OCI-LY3 (cell line): ENCODE data around the gene NACA2.

Source experiments
- H2AFZ ChIP-seq: fragments of 200-600, 300-600 bp; shearing (Covaris generic); 2 replicates; pipeline ENCODE4 v1.6.0; 2014; ENCODE audit warnings: antibody characterized with exemption, low read depth, low read length
- H3K27ac ChIP-seq: fragments of 200-600, 300-600 bp; sonication (generic); 2 replicates; pipeline ENCODE4 v1.5.1; 2014; ENCODE audit warnings: mild to moderate bottlenecking, low read length, moderate library complexity, mixed read lengths
- H3K27me3 ChIP-seq: fragments of 200-600, 300-600 bp; sonication (generic); 2 replicates; pipeline ENCODE4 v1.6.1; 2014; ENCODE audit warnings: low read depth, low read length, mixed read lengths
- H3K36me3 ChIP-seq: fragments of 200-600, 300-600 bp; sonication (generic); replicated peaks from 2 replicates; pipeline ENCODE3; 2014; ENCODE audit warnings: low read depth, low read length, mixed read lengths
- H3K4me1 ChIP-seq: fragments of 300-600, 200-600 bp; sonication (generic); 2 replicates; pipeline ENCODE4 v1.6.1; 2014; ENCODE audit warnings: low read length, mixed read lengths
- H3K4me2 ChIP-seq: fragments of 200-600, 300-600 bp; sonication (generic); 2 replicates; pipeline ENCODE4 v1.6.1; 2014; ENCODE audit warnings: low read length, mixed read lengths
- H3K4me3 ChIP-seq: fragments of 300-600, 200-600 bp; sonication (generic); 2 replicates; pipeline ENCODE4 v1.5.1; 2014; ENCODE audit warnings: antibody characterized with exemption, mild to moderate bottlenecking, low read length, moderate library complexity
- H3K79me2 ChIP-seq: fragments of 300-600, 200-600 bp; shearing (Covaris generic); 2 replicates; pipeline ENCODE4 v1.6.1; 2014; ENCODE audit warnings: mild to moderate bottlenecking, low read length, mixed read lengths
- H3K9ac ChIP-seq: fragments of 300-600, 200-600 bp; shearing (Covaris generic); 2 replicates; pipeline ENCODE4 v1.6.0; 2014; ENCODE audit warnings: mild to moderate bottlenecking, low read length, moderate library complexity
- H3K9me3 ChIP-seq: fragments of 200-600, 300-600 bp; shearing (Covaris generic); 2 replicates; pipeline ENCODE4 v1.6.1; 2014; ENCODE audit warnings: low read length, mixed read lengths; ENCODE audit not compliant: insufficient read depth
- H4K20me1 ChIP-seq: fragments of 200-600, 300-600 bp; sonication (generic); 2 replicates; pipeline ENCODE4 v1.6.1; 2016; ENCODE audit warnings: low read length, mixed read lengths; ENCODE audit not compliant: insufficient read depth
- CTCF ChIP-seq: fragments of 200-600, 300-600 bp; sonication (generic); IDR thresholded peaks from 2 replicates; pipeline ENCODE4 v1.5.1; 2014; ENCODE audit warnings: antibody characterized with exemption, low read length, low read depth
- EZH2phosphoT487 ChIP-seq: fragments of 200-600 bp; shearing (Covaris generic); IDR thresholded peaks from 2 replicates; pipeline ENCODE4 v1.6.1; 2018; ENCODE audit warnings: antibody characterized with exemption, mixed run types, low read depth

The NACA2 gene

GRCh38 chr17:61601297-61601696 is 10.3 kb upstream of the NACA2 start:
- H3K9ac ChIP-seq = no peak overlapping the region
- H3K4me3 ChIP-seq = no peak overlapping the region
- no peaks in the 10 kb centered on the region for H4K20me1 ChIP-seq
- no peaks in the 10 kb centered on the region for H3K4me1 ChIP-seq
- no peak for TF ChIP-seq EZH2phosphoT487
- no peak for TF ChIP-seq CTCF
- H2AFZ ChIP-seq = no peak overlapping the region
- H3K27me3 ChIP-seq = peaks cover 38% of the 10 kb centered on the region
- no peak overlapping the region for H3K4me2 ChIP-seq
- no peaks in the 10 kb centered on the region for H3K79me2 ChIP-seq
- H3K36me3 ChIP-seq = no peaks in the 10 kb centered on the region
- H3K9me3 ChIP-seq = no peaks in the 10 kb centered on the region
- no peak overlapping the region for H3K27ac ChIP-seq

- peaks cover 45% of the 10 kb centered on the region for H3K27me3 ChIP-seq
- H2AFZ ChIP-seq = no peak overlapping the region
- H3K9ac ChIP-seq = no peak overlapping the region
- no peaks in the 10 kb centered on the region for H3K4me1 ChIP-seq
- H3K4me3 ChIP-seq = no peak overlapping the region
- H3K36me3 ChIP-seq = no peaks in the 10 kb centered on the region
- TF ChIP-seq CTCF (no peak), EZH2phosphoT487 (no peak)
- H3K9me3 ChIP-seq = no peaks in the 10 kb centered on the region
- no peak overlapping the region for H3K4me2 ChIP-seq
- H3K79me2 ChIP-seq = no peaks in the 10 kb centered on the region
- H4K20me1 ChIP-seq = no peaks in the 10 kb centered on the region
- H3K27ac ChIP-seq = no peak overlapping the region
These were observed 9.6 kb upstream of the NACA2 start for GRCh38 chr17:61600621-61601020.

- H2AFZ ChIP-seq = no peak overlapping the region
- no peaks in the 10 kb centered on the region for H3K36me3 ChIP-seq
- no peaks in the 10 kb centered on the region for H3K79me2 ChIP-seq
- no peak overlapping the region for H3K4me2 ChIP-seq
- peaks cover 51% of the 10 kb centered on the region for H3K27me3 ChIP-seq
- H3K9ac ChIP-seq = no peak overlapping the region
- H4K20me1 ChIP-seq = no peaks in the 10 kb centered on the region
- TF ChIP-seq EZH2phosphoT487 (no peak), CTCF (no peak)
- no peak overlapping the region for H3K4me3 ChIP-seq
- no peak overlapping the region for H3K27ac ChIP-seq
- no peaks in the 10 kb centered on the region for H3K9me3 ChIP-seq
- no peaks in the 10 kb centered on the region for H3K4me1 ChIP-seq
These were observed 8.6 kb upstream of the NACA2 start for GRCh38 chr17:61599608-61600007.

GRCh38 chr17:61598014-61598413 is 7.0 kb upstream of the NACA2 start:
- no peak overlapping the region for H2AFZ ChIP-seq
- H3K4me1 ChIP-seq = no peaks in the 10 kb centered on the region

More at GRCh38 chr17:61598014-61598413, 7.0 kb upstream of the NACA2 start:
- TF ChIP-seq EZH2phosphoT487 = no peak
- no peak for TF ChIP-seq CTCF
- Histone ChIP-seq H3K36me3 (no peaks in the 10 kb centered on the region), H3K27me3 (peaks cover 53% of the 10 kb centered on the region), H3K4me3 (no peak overlapping the region), H4K20me1 (no peaks in the 10 kb centered on the region), H3K27ac (no peak overlapping the region), H3K9me3 (no peaks in the 10 kb centered on the region), H3K79me2 (no peaks in the 10 kb centered on the region), H3K4me2 (no peak overlapping the region), H3K9ac (no peak overlapping the region)
